Erythroblast (primary cell): ENCODE measurements around the gene RIIAD1.
"Not testable (repeated sequence)": the region's sequence is repeated elsewhere in the genome, so short reads cannot be mapped to it uniquely, and the experiment has no call there.

ENCODE experiments used
- DNase-seq, 2 experiments: peaks; one replicate each; lab custom pipeline; 2025; lab: John Stamatoyannopoulos, UW
- GATA1 ChIP-seq: IDR thresholded peaks from 2 replicates; pipeline ENCODE4 v1.6.1; 2011; ENCODE audit warnings: low read depth, mild to moderate bottlenecking, control low read depth, low read length, moderate library complexity
- POLR2A ChIP-seq: IDR thresholded peaks from 2 replicates; pipeline ENCODE4 v1.6.1; 2011; ENCODE audit warnings: mild to moderate bottlenecking, low read length

Gene RIIAD1

GRCh38 chr1:151733126-151733525 is 11.8 kb downstream of the RIIAD1 start:
- TF ChIP-seq GATA1 (no peak), POLR2A (no peak)
- DNase-seq, result no peak

- not testable (repeated sequence) for DNase-seq
These were observed 12.7 kb downstream of the RIIAD1 start for GRCh38 chr1:151733995-151734394.

DNA sequence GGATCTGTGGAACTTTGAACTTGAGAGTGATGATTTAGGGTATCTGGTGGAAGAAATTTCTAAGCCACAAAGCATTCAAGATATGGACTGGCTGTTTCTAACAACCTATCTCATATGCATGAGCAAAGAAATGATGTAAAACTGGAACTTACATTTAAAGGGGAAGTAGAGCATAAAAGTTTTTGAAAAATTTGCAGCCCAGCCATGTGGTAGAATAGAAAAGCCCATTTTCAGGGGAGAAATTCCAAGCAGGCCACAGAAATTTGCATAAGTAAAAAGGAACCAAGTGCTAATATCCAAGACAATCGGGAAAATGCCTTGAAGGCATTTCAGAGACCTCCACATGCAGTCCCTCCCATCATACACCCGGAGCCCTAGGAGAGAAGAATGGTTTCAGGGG is 15.7 kb downstream of the RIIAD1 start:
- TF ChIP-seq POLR2A, result no peak
- no peak for TF ChIP-seq GATA1
- DNase-seq, result no peak

- no peak for DNase-seq
- TF ChIP-seq POLR2A (no peak), GATA1 (no peak)
These were observed 16.2 kb downstream of the RIIAD1 start for GRCh38 chr1:151737479-151737878.

DNA sequence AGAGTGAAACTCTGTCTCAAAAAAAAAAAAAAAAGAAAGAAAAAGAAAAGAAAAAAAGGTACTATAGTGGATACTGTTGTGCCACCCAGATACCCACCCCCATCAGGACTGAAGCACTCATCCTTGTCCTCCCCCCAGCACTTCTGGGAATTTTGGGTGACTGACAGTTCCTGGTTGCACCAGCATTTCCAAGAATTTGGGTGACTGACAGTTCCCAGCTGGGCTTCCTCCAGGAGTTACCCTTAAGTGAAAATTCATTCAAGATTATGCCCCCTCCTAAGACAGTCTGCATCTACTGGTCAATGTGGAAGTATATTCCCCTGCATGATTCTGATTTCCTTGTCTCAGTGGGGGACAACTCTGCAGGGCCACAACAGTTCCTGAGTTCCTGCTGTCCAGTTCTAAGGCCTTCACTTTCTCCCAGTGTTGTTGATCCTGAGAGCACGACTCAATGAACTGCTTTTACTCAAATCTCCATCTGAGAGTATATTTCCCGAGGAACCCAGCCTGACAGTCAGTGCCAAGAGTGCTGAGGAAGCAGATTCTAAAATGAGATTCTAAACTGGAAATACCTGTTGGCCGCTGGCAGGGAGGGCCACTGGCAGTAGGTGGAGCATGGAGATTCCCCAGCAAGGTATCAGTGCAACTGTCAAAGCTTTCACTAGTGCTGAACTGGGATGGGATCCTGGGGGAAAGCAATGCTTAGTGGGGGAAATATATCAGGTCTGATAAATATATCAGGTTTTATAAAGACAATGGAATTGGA is 18.5 kb downstream of the RIIAD1 start:
- no peak for DNase-seq
- TF ChIP-seq POLR2A, result no peak

GRCh38 chr1:151741516-151741915 is 20.2 kb downstream of the RIIAD1 start:
- TF ChIP-seq POLR2A, result no peak
- TF ChIP-seq GATA1, result no peak
- no peak for DNase-seq

DNA sequence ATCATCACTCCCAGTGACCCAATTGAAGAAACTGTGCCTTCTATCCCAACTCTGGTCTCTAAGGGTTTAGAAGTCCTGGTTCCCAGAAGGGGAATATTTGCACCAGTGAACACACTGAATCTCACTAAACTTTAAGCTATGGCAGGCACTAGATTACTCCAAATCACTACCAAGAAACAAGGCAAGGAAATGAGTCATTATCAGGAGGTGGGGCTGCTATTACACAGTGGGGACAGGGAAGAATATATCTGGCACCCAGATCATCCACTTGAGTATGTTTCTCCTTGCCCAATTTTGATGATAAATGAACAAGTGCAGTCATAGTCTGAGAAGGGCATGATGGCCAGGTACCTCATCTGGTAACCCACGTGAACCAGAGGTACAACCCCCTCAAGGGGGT is 35.0 kb downstream of the RIIAD1 start:
- no peak for TF ChIP-seq POLR2A
- no peak for TF ChIP-seq GATA1
- DNase-seq, result no peak

DNA sequence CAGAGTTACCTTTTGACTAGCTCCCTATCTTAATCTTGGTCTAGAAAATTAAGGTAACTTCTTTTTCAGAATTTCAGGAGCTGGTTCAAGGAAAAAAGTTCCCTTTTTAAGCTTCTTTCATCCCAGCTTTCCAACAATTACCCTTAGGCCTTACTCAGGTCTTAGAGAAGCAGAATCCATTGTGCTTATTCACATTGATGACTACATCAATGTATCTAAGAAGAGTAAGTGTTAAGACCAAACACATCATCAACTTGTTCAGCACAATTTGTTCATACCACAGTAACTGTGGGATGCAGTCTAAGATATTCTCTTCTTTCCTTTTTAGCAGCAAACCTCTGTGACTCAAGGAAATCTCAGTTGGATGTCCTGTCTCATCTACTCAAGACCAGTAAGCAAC is 37.9 kb downstream of the RIIAD1 start:
- TF ChIP-seq POLR2A (no peak), GATA1 (no peak)
- no peak for DNase-seq

GRCh38 chr1:151760597-151761385 is 39.5 kb downstream of the RIIAD1 start:
- DNase-seq, result no peak
- TF ChIP-seq POLR2A (no peak), GATA1 (no peak)

DNA sequence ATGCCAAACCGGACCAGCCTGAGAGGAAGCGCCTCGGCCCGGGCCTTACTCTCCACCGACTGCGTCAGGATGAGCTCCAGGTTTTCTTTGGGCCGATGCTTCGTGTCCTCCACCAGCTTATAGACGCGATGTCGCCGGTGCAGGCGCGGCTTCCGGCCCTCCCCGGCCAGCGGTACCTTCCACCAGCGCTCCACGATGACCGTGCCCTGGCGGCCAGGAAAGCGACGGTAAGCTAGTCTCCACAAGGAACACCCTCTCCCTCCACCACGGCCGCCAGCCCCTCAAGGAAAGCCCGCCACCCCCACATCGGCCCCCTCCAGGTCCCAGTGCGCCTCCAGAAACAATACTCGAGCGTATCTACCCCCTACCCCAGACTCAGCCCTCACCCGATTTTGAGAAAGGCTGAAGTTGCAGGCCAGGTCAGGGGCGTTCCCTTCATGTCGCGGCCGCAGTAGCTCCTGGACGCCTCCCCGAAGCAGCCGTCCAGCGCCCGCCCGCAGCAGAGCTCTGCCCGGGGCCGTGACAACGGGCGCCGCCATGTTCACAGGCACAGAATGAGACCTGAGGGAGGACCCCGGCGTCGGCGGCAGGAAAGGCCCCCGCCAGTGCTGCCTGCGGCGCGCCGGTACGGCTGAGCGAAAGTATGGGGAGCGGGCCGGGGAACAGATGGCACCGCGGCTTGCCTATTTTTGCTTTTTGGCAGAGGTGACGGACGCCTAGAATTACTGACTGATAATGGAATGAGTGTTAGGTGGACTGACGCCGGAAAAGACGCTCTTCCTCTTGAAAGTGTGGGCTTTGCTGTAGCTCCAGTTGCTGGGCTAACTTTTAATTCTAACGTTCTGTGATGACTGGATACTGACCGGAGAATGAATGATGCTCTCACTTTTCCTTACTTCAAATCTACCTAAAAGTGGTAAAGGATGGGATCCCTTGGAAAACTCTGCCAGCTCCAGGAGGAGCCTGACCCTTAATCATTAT is 41.9 kb downstream of the RIIAD1 start, which contains the start of gene MRPL9:
MRPL9 (minus strand) TSS at position 556 of the 981 bp plus-strand sequence; CDS start at position 539, 17 bp downstream.
- peak; percentile 90 to 92 for DNase-seq
- TF ChIP-seq GATA1 (no peak), POLR2A (peak; percentile 76)

- peak in 1 of 2 experiments; percentile 48 for DNase-seq
- TF ChIP-seq POLR2A (no peak), GATA1 (no peak)
These were observed 42.7 kb downstream of the RIIAD1 start for GRCh38 chr1:151763990-151764389.

DNA sequence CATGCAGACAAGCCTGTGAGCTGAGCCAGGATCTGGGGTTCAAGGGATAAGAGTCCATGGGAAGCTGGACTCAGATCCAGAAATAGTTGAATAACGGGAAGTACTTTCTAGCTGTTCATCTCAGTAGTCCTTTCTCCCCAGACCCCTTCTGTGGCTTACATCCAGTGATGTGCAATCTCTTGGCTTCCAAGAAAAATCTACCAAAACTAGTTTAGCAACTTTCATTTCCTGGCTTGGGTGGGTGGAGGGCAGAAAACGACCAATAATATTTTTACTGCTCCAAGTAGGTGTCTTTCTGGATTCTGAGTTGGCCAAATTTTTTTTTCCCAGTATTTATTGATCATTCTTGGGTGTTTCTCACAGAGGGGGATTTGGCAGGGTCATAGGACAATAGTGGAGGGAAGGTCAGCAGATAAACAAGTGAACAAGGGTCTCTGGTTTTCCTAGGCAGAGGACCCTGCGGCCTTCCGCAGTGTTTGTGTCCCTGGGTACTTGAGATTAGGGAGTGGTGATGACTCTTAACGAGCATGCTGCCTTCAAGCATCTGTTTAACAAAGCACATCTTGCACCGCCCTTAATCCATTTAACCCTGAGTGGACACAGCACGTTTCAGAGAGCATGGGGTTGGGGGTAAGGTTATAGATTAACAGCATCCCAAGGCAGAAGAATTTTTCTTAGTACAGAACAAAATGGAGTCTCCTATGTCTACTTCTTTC is 47.2 kb downstream of the RIIAD1 start:
- DNase-seq, result not testable (repeated sequence)

DNA sequence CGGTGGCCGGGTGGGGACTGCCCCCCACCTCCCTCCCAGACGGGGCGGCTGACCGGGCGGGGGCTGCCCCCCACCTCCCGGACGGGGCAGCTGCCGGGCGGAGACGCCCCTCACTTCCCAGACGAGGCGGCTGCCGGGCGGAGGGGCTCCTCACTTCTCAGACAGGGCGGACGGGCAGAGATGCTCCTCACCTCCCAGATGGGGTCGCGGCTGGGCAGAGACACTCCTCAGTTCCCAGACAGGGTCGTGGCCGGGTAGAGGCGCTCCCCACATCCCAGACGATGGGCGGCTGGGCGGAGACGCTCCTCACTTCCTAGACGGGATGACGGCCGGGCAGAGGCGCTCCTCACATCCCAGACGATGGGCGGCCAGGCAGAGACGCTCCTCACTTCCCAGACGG is 47.9 kb downstream of the RIIAD1 start:
- DNase-seq, result not testable (repeated sequence)
